Kidney epithelial cell (primary cell): Measurements from ENCODE around the gene NFE2L3. TPM values are rescaled to one million over a fixed set of nuclear protein-coding genes. Genes with fewer than 3 reads are reported as not detected.
A peak's percentile ranks its signal among the peaks of the same experiment; 100 is the strongest.

ENCODE experiments used
- DNase-seq: peaks from one replicate; pipeline ENCODE4 v3.0.0-alpha.2; 2010; ENCODE audit warnings: low read depth
- H3K27me3 ChIP-seq: 2 replicates; pipeline ENCODE4 v1.6.0; 2011; ENCODE audit warnings: low read length; ENCODE audit not compliant: control insufficient read depth, insufficient read depth
- H3K36me3 ChIP-seq: 2 replicates; pipeline ENCODE4 v1.5.1; 2011; ENCODE audit warnings: low read length; ENCODE audit not compliant: control insufficient read depth, insufficient read depth
- H3K4me3 ChIP-seq: 2 replicates; pipeline ENCODE4 v1.5.1; 2011; ENCODE audit warnings: low read depth, mild to moderate bottlenecking, control low read depth, low read length
- total RNA-seq: library from RNA; depleted of rRNA; stranded (reverse); fragments of >200 nt; gene quantifications from 2 replicates; pipeline ENCODE4 v1.2.3, GENCODE V29; 2015
- TF ChIP-seq, protein P1 (sequence below): IDR thresholded peaks from 2 replicates; pipeline ENCODE4 v1.5.1; 2011; ENCODE audit warnings: mild to moderate bottlenecking, moderate library complexity, low read length, control low read depth, inconsistent platforms; ENCODE audit not compliant: insufficient read depth, poor library complexity, severe bottlenecking

The NFE2L3 gene
- 53.8 and 57.1 TPM in 2 replicates for total RNA-seq

DNA sequence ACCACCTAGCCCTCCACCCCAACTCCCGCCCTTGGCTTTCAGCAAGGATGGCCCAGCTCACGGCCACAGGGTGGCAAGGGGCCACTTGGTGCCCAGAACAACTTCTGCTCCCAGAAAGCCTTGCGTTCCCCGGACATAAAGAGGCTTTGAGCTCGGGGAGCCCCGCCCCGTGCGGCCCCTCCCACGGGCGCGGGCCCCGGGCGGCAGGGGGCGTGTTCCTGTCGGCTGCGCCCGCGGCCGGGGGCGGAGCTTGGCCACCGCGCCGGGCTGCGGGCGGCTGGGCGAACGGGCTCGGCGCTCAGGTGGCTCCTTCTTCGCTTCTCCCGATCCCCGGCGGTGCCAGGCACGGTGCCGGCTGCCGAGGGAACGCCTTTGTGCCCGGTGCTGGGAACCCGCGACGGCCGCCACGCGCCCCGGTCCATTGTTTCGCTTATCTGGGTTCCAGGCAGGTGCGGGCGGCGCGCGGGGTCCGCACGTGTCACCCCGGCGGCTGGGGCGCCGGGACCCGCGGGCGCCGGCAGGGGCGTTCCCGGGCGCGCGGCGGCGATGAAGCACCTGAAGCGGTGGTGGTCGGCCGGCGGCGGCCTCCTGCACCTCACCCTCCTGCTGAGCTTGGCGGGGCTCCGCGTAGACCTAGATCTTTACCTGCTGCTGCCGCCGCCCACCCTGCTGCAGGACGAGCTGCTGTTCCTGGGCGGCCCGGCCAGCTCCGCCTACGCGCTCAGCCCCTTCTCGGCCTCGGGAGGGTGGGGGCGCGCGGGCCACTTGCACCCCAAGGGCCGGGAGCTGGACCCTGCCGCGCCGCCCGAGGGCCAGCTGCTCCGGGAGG is at the start of gene NFE2L3:
Gene NFE2L3, plus strand, starts transcription at position 246 of the 829 bp plus-strand sequence. Its CDS starts 301 bp downstream, at position 547.
- Histone ChIP-seq H3K27me3 (no peaks in the 10 kb centered on the region), H3K4me3 (peak within 1 kb of the TSS; percentile 50), H3K36me3 (no peaks in the 10 kb centered on the region)
- no peak for DNase-seq
- TF ChIP-seq, protein P1, sequence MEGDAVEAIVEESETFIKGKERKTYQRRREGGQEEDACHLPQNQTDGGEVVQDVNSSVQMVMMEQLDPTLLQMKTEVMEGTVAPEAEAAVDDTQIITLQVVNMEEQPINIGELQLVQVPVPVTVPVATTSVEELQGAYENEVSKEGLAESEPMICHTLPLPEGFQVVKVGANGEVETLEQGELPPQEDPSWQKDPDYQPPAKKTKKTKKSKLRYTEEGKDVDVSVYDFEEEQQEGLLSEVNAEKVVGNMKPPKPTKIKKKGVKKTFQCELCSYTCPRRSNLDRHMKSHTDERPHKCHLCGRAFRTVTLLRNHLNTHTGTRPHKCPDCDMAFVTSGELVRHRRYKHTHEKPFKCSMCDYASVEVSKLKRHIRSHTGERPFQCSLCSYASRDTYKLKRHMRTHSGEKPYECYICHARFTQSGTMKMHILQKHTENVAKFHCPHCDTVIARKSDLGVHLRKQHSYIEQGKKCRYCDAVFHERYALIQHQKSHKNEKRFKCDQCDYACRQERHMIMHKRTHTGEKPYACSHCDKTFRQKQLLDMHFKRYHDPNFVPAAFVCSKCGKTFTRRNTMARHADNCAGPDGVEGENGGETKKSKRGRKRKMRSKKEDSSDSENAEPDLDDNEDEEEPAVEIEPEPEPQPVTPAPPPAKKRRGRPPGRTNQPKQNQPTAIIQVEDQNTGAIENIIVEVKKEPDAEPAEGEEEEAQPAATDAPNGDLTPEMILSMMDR: no peak

DNA sequence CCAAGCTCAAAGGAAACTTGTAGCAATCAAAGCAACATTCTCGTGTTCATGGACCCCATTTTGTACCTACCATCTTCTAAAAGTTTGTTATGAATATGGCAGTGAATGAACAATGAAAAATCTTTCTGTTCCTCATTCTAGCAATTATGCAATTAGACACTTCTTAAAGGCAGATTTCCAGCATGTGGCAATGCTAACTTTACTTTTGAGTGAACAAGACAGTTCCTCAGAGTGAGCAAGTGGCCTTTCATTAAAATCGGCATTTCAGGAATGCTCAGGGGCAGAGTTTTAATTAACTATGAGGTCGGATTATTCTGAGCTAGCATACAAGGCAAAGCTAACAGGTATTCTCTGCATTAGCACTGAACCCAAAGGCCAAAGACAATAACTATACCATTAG is 48.4 kb upstream of the NFE2L3 start:
- DNase-seq: no peak
- TF ChIP-seq, protein P1: no peak
- no peaks in the 10 kb centered on the region for H3K36me3 ChIP-seq
- H3K4me3 ChIP-seq: no peak overlapping the region
- no peaks in the 10 kb centered on the region for H3K27me3 ChIP-seq

GRCh38 chr7:26105236-26105635 is 46.8 kb upstream of the NFE2L3 start:
- no peak overlapping the region for H3K4me3 ChIP-seq
- DNase-seq: no peak
- TF ChIP-seq, protein P1: no peak
- no peaks in the 10 kb centered on the region for H3K27me3 ChIP-seq
- H3K36me3 ChIP-seq: no peaks in the 10 kb centered on the region

DNA sequence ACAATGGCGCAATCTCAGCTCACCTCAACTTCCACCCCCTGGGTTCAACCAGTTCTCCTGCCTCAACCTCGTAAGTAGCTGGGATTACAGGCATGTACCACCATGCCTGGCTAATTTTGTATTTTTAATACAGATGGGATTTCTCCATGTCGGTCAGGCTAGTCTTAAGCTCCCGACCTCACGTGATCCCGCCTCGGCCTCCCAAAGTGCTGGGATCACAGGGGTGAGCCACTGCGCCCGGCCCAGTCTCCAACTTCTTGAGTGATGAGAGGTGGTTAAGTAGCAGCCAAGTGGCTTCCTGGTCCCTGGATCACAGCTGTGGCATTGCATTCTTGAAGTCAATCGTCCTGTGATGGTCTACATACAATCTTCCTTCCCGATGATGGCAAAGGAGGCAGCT is 46.1 kb upstream of the NFE2L3 start:
- no peaks in the 10 kb centered on the region for H3K27me3 ChIP-seq
- TF ChIP-seq, protein P1: no peak
- H3K36me3 ChIP-seq: no peaks in the 10 kb centered on the region
- no peak for DNase-seq
- no peak overlapping the region for H3K4me3 ChIP-seq

GRCh38 chr7:26112203-26112740 is 39.7 kb upstream of the NFE2L3 start:
- no peaks in the 10 kb centered on the region for H3K36me3 ChIP-seq
- TF ChIP-seq, protein P1: no peak
- H3K27me3 ChIP-seq: no peaks in the 10 kb centered on the region
- H3K4me3 ChIP-seq: no peak overlapping the region
- DNase-seq: no peak
